NCI-H460 (cell line): ENCODE measurements around the gene IDUA. TPM values are rescaled to one million over a fixed set of nuclear protein-coding genes. Genes with fewer than 3 reads are reported as not detected.

ENCODE experiments used
- DNase-seq: peaks from one replicate; pipeline ENCODE4 v3.0.0-alpha.2; 2016; ENCODE audit warnings: low read depth; ENCODE audit errors: extremely low read depth
- total RNA-seq: library from RNA; depleted of rRNA; stranded (reverse); fragments of >200 nt; shearing (Covaris generic); gene quantifications from 2 replicates; pipeline ENCODE4 v1.2.3, GENCODE V29; 2014

Gene IDUA
- total RNA-seq, 1 experiment from 2014 or later, result 8.9 TPM

GRCh38 chr4:955931-956381 is 30.9 kb upstream of the IDUA start:
- no peak for DNase-seq

- DNase-seq, result no peak
Measured at GRCh38 chr4:956531-957230, 30.2 kb upstream of the IDUA start.

DNA sequence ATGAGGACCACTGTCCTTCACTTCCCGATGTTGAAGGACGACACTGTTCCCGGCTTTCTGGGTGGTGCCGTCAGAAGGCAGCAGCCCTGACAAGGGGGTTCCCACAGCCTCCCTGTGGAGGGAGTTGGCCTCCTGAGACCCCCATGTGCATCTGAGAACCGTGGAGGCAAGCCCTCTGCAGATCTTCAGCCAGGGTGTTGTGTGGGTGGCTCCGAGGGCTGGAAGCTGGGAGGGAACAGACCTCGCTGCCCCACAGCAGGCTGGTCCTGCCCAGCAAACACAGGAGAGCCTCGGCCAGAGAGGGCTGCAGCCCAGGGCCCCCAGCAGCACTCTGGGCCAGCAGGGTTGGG is 29.6 kb upstream of the IDUA start:
- DNase-seq, result no peak

- DNase-seq, result no peak
Measured at GRCh38 chr4:957581-958313, 29.1 kb upstream of the IDUA start.

DNA sequence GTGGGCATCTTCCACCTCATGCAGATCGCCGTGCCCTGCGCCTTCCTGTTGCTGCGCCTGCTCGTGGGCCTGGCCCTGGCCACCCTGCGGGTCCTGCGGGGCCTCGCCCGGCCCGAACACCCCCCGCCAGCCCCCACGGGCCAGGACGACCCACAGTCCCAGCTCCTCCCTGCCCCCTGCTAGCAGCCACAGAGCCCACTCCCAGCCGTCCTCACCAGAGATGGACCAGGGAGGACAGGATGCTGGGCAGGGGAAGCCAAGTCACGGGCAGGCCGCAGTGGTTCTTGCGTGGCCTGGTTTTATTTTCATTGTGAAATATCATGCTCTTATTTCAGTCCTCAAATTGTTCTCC is 28.6 kb upstream of the IDUA start:
- no peak for DNase-seq

DNA sequence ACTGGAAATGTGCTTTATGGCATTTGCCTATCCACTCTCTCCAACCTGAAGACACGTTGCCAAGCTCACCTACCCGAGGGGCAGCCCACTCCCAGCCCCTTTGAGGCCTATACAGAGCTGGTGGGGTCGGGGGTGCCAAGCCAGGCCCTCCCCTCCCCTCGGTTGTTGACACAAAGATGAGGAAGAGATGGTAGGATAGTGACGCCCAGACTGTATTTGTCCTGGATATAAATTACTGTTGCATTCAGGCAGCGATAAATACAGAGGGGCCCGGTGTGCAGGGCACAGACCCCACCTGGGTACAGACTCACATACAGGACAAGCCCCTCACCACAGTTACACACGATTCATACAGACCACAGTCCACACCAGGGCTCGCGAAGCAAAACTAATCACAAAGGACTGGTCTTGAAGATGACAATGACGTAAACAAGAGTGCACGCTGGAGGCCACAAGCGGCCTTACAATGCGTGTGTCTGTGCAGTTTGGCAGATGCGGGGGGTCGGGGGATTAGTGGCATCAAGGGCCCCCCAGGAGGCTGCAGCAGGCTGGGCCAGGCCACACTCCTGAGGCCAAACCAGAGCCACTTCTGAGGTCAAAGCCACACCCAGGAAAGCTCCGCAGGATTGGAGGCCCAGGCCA is 28.0 kb upstream of the IDUA start:
- no peak for DNase-seq

DNA sequence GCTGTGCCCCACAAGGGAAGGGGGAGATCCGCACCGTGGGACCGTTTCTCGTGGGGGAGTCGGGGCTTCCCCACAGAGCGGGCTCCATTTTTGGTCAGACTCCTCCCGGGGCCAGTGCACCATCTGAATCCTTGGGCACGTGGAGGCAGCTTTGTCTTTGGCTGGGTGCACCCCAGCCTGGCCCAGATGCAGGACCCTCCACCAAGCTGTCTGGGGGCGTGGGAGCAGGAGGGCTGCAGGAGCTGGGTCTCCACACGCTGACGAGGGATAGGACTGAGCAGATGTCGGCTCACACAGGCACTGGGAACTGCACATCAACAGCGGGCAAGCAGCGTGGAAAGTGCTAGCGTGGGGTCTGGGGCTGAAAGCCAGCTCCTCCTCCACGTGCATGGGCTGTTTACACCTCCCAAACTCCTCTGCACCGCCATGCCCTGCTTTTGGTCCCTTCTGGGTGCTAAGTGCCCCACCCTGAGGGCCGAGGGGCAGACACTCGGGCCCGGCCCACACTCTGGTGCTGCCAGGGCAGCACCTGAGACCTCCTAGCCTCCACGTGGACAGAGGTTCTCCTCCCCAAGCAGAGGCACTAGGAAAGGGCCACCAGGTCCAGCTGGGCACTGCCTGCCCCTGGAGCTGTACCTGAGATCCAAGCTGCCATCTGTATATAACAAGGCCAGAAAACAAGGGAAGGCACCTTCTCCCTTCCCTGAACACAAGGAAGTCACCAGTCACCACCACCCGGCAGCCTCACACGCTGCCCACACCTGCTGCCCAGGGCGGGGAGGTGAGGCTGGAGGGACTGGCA is 27.3 kb upstream of the IDUA start:
- no peak for DNase-seq

DNA sequence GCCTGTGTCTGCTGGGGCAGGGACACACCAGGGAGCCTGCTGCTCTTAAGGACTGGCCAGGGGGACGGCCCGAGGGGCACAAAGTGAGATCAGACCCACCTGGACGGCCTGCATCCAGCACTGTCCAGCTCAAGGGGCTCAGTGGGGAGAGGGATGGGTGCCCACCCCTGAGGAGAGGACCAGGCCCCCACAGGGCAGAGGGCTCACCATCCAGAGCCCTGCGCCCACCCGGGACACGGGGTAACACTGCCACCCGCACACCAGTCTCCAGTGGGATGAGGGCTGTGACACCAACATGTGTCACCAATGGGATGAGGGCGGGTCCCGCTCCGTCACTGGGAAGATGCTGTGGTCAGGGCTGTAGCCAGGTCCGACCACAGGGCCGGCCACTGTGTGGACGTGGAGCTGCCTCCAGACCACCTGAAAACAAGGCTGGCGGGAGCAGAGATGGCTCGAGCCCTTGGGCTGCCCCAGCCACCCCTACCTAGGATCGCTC is 26.7 kb upstream of the IDUA start:
- DNase-seq, result no peak

GRCh38 chr4:960636-961350 is 26.1 kb upstream of the IDUA start:
- DNase-seq, result no peak

GRCh38 chr4:961351-962230 is 25.3 kb upstream of the IDUA start:
- DNase-seq, result no peak

DNA sequence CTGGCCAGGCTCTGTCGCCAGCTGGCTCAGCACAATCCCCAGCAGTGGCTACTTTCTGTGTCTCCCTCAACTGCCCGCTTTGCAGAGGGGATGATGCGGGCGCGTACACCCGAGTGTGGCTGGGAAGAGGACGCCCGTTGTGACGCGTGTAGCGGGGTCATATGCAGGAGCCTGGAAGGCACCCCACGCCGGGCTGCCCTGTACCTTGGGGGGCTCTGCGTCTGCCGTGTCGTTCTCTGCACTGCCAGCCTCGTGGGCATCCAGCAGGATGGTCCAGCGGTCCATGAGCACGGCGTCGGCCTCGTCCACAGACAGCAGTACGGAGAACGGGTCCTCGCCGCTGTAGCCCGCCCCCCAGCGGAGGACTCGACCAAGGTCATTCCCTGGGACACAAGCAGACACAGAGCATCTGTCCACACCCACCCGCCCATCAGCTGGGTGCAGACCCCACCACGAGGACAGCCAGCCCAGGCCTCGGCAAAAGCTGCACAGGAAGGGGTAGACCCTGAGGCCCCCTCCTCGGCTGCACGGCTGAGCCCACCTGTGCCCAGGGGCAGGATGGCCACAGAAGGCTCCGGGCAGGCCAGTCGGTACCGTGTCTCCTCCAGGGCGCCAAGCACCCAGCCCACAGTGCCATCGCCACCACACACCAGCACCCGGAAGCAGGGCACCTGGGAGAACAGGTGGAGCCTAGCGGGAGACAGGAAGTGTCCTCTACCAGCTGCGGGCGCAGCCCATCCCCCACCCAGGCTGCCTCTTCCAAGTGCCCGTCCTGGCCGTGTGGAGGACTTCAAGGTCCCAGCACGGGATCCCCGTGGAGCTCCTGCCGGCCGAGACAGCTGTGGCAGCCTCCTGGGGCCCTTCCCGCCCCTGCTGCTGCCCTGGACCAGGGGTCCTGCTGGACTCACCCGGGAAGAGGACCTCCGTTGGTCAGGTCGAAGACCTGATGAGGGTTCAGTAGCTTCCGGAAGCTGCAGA is 24.3 kb upstream of the IDUA start:
- no peak for DNase-seq

- no peak for DNase-seq
Measured at GRCh38 chr4:963276-964225, 23.3 kb upstream of the IDUA start.

DNA sequence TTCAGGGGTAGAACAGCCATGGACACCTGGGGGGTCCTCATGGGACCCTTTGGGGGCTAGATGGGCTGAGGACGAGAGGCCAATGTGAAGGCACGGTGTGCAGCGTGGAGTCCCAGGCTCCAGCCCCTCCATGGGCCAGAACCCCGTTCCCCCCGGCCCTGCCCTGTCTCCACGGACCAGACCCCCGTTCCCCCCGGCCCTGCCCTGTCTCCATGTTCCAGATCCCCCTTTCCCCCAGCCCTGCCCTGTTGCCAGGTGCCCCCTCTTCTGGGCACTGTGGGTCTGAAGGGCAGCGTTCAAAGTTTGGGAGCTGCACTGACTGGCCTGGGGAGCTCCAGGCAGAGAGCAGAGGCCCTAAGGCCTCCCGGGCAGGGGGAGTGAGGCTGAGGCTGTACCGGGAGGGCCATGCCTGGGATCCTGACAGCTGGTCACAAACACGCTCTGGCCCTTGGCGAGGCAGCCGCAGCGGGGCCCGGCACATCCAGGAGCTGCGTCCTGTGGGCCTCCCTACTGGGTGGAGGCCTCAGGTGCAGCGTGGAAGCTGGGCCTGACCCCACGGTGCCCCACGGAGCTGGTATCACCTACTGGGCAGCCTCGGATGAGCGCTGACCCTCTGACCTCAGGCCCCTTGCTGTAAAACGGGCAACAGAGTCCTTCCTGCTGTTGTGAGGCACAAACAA is 22.4 kb upstream of the IDUA start:
- no peak for DNase-seq

DNA sequence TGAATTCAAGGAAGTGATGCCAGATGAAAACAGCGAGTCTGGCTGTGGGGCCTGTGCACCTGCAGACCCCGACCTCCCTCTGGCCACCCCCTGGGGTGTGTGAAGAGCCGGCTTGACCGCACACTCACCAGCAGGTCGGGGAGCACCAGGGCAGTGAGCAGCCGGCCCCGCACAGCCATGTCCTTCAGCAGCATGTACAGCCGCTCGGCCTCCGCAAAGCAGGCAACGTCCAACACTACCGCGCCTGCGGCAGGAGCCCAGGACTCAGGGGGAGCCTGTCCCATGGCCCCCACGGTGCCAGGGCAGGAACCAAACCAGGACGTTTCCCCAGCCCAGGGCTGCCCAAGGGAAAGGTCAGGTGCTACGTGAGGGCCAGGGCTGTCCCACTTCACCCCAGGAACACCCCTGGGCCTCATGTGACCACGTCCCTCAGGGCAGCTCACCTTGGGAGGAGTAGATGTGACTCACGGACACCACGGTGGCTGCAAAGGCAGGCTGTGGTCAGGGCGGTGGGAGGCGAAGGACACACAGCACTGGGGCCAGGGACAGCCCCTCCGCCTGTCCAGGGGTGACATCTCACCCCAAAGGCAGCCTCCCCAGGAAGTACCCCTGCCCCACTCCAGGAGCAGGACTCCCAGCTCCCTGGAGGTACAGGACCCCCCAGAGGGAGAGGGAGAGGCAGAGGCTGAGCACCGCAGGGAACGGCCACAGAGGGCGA is 21.6 kb upstream of the IDUA start:
- no peak for DNase-seq

DNA sequence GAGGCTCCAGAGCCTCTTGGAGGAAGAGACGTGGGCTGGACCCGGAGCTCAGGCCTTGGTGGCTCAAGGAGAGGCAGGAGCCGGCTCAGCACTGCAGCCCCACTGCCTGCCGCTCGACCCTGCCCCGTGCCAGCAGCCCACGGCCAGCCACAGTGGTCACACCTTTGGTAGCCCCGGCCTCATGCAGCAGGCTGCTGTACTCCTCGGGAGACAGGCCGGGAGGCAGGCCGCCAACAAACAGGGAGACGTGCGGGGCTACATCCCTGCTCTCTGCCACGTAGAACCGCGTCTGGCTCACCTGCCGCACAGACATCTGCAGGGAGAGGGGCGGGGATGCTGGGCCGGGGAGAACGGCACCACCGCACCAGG is 21.1 kb upstream of the IDUA start:
- DNase-seq, result no peak
